GM19395 (cell line): ENCODE data around the gene ITIH2.

Experiments used
- ATAC-seq: cut with Tn5 transposase; IDR thresholded peaks from one replicate; pipeline ENCODE4 v1.9.1; 2021; ENCODE audit warnings: mild to moderate bottlenecking, moderate library complexity; ENCODE audit not compliant: unreplicated experiment

The ITIH2 gene

GRCh38 chr10:7792541-7792940 is 89.4 kb downstream of the ITIH2 start:
- ATAC-seq, result no peak

- ATAC-seq, result no peak
These were observed 91.3 kb downstream of the ITIH2 start for GRCh38 chr10:7794251-7795026.

DNA sequence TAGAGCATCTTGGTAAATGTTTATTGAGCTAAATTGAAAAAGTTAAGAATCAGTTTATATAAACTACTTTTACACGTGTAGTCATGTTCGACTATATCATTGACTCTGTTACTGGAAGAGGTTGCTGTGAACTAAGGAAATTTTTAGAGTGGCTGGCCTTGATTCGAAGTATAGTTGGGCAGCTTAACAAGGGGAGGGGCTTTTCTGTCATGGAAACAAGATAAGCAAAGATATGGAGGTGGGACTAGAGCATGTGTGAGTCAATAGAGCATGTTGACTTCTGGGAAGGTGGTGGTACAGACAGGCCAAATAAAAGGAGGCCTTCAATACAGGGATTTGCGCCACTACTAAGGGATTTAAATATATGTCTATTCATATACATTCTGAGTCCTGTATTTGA is 92.5 kb downstream of the ITIH2 start:
- no peak for ATAC-seq

DNA sequence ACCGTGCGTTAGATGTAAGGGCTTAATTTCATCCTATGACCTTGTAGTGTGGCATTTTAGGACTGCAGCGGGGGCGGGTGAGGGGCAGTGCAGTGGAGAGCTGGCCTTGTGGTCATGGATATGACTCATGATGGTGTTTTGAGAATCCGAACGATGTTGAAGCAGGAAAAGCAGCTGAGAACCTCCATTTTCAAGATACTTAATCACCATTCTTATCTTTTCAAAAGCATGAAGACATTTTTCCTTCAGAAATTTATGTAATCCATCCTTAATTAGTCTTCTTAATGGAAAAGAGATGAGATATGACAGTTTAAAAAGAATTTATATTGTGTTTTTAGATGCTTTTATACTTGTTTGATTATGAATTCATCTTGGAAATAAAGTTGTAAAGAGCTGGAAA is 94.5 kb downstream of the ITIH2 start:
- ATAC-seq, result no peak
